ENCODE data around the gene DCUN1D2.
"Not testable (repeated sequence)": the region's sequence is repeated elsewhere in the genome, so short reads cannot be mapped to it uniquely, and the experiment has no call there.

DCUN1D2 gene

GRCh38 chr13:113447596-113447995, 42.9 kb downstream of the DCUN1D2 start:
- no peak for DNase-seq

GRCh38 chr13:113446488-113446854, 44.0 kb downstream of the DCUN1D2 start:
- no peak for DNase-seq

GRCh38 chr13:113445791-113446487, 44.6 kb downstream of the DCUN1D2 start:
- peak in 14 of 51 donors; percentile 13 to 61 (median 29) for DNase-seq

- no peak for DNase-seq
Observed at GRCh38 chr13:113443991-113444390, 46.5 kb downstream of the DCUN1D2 start.

- no peak for DNase-seq
Observed at GRCh38 chr13:113442985-113443362, 47.5 kb downstream of the DCUN1D2 start.

- DNase-seq = no peak
Observed at GRCh38 chr13:113442354-113442984, 48.0 kb downstream of the DCUN1D2 start.

GRCh38 chr13:113441661-113442060, 48.9 kb downstream of the DCUN1D2 start:
- DNase-seq = no peak

- no peak for DNase-seq
Observed at GRCh38 chr13:113437408-113438010, 53.0 kb downstream of the DCUN1D2 start.

- not testable (repeated sequence) for DNase-seq
Observed at GRCh38 chr13:113436866-113437265, 53.6 kb downstream of the DCUN1D2 start.

GRCh38 chr13:113435907-113436306, 54.6 kb downstream of the DCUN1D2 start:
- DNase-seq = peak in 1 of 51 donors; percentile 18

- DNase-seq = no peak
Observed at GRCh38 chr13:113433391-113433916, 57.1 kb downstream of the DCUN1D2 start.

- no peak for DNase-seq
Observed at GRCh38 chr13:113432506-113433270, 57.8 kb downstream of the DCUN1D2 start.

GRCh38 chr13:113431171-113431570, 59.3 kb downstream of the DCUN1D2 start:
- no peak for DNase-seq

- DNase-seq = no peak
Observed at GRCh38 chr13:113430378-113431110, 60.0 kb downstream of the DCUN1D2 start.

- DNase-seq = no peak
Observed at GRCh38 chr13:113429608-113429985, 60.9 kb downstream of the DCUN1D2 start.

GRCh38 chr13:113428871-113429607, 61.5 kb downstream of the DCUN1D2 start:
- no peak for DNase-seq

GRCh38 chr13:113428469-113428865, 62.0 kb downstream of the DCUN1D2 start:
- DNase-seq = no peak

- no peak for DNase-seq
Observed at GRCh38 chr13:113427562-113428468, 62.7 kb downstream of the DCUN1D2 start.

- no peak for DNase-seq
Observed at GRCh38 chr13:113426591-113426986, 63.9 kb downstream of the DCUN1D2 start.
